Stimulated activated memory B cell treated with anti-CD40 and anti-IgM and Interleukin-4, amounts not matched to agents 10 μg/mL and 1 μg/mL and 100 μg/mL, for 72 hours (primary cell): ENCODE results near the gene FILIP1L.
"Not testable (repeated sequence)": the region's sequence is repeated elsewhere in the genome, so short reads cannot be mapped to it uniquely, and the experiment has no call there.

Experiments used
- ATAC-seq: fragments of 150-1000 bp; cut with Tn5 transposase; 2 replicates; pipeline ENCODE4 v1.10.0; 2021
- H3K27ac Mint-ChIP-seq: one replicate; pipeline ENCODE4 v1.8.0; 2022; ENCODE audit warnings: mild to moderate bottlenecking, mixed read lengths
- H3K27me3 Mint-ChIP-seq: one replicate; pipeline ENCODE4 v1.8.0; 2022; ENCODE audit warnings: mixed read lengths
- H3K36me3 Mint-ChIP-seq: one replicate; pipeline ENCODE4 v1.8.0; 2022; ENCODE audit warnings: mixed read lengths
- H3K4me1 Mint-ChIP-seq: one replicate; pipeline ENCODE4 v1.8.0; 2022; ENCODE audit warnings: mixed read lengths
- H3K4me3 Mint-ChIP-seq: one replicate; pipeline ENCODE4 v1.8.0; 2022; ENCODE audit warnings: mild to moderate bottlenecking, moderate library complexity, mixed read lengths
- H3K9me3 Mint-ChIP-seq: one replicate; pipeline ENCODE4 v1.8.0; 2022; ENCODE audit warnings: mixed read lengths

Gene FILIP1L

GRCh38 chr3:100057716-100058575 lies 56.4 kb downstream of the FILIP1L start:
- peaks cover 17% of the 10 kb centered on the region for H3K36me3 Mint-ChIP-seq
- no peaks in the 10 kb centered on the region for H3K27me3 Mint-ChIP-seq
- H3K4me3 Mint-ChIP-seq, result no peak overlapping the region
- H3K27ac Mint-ChIP-seq, result no peak overlapping the region
- H3K9me3 Mint-ChIP-seq, result no peaks in the 10 kb centered on the region
- no peak for ATAC-seq
- no peaks in the 10 kb centered on the region for H3K4me1 Mint-ChIP-seq

GRCh38 chr3:100053951-100054620 lies 60.2 kb downstream of the FILIP1L start:
- Mint-ChIP-seq H3K4me1 (peaks cover 3% of the 10 kb centered on the region), H3K36me3 (peaks cover 9% of the 10 kb centered on the region), H3K27ac (no peak overlapping the region), H3K4me3 (no peak overlapping the region), H3K27me3 (no peaks in the 10 kb centered on the region), H3K9me3 (no peaks in the 10 kb centered on the region)
- no peak for ATAC-seq

- H3K4me1 Mint-ChIP-seq, result peaks cover 25% of the 10 kb centered on the region
- not testable (repeated sequence) for ATAC-seq, H3K9me3 Mint-ChIP-seq, H3K27me3 Mint-ChIP-seq, H3K4me3 Mint-ChIP-seq, H3K36me3 Mint-ChIP-seq, H3K27ac Mint-ChIP-seq
Measured at GRCh38 chr3:100051513-100051912, 62.8 kb downstream of the FILIP1L start.

- Mint-ChIP-seq H3K27ac (peak overlapping the region; percentile 95), H3K4me1 (peaks cover 57% of the 10 kb centered on the region), H3K4me3 (peak overlapping the region; percentile 60), H3K27me3 (no peaks in the 10 kb centered on the region), H3K36me3 (no peaks in the 10 kb centered on the region), H3K9me3 (no peaks in the 10 kb centered on the region)
- ATAC-seq, result no peak
Measured at GRCh38 chr3:100048248-100048647, 66.1 kb downstream of the FILIP1L start.

GRCh38 chr3:100047455-100048141 lies 66.7 kb downstream of the FILIP1L start:
- Mint-ChIP-seq H3K27ac (peak overlapping the region; percentile 95), H3K4me1 (peaks cover 63% of the 10 kb centered on the region), H3K4me3 (peak overlapping the region; percentile 60), H3K27me3 (no peaks in the 10 kb centered on the region), H3K36me3 (no peaks in the 10 kb centered on the region), H3K9me3 (no peaks in the 10 kb centered on the region)
- ATAC-seq, result peak; percentile 92

- no peaks in the 10 kb centered on the region for H3K9me3 Mint-ChIP-seq
- no peak overlapping the region for H3K4me3 Mint-ChIP-seq
- peak overlapping the region; percentile 95 for H3K27ac Mint-ChIP-seq
- H3K4me1 Mint-ChIP-seq, result peaks cover 66% of the 10 kb centered on the region
- no peak for ATAC-seq
- H3K36me3 Mint-ChIP-seq, result no peaks in the 10 kb centered on the region
- no peaks in the 10 kb centered on the region for H3K27me3 Mint-ChIP-seq
Measured at GRCh38 chr3:100046986-100047385, 67.3 kb downstream of the FILIP1L start.

- Mint-ChIP-seq H3K4me3 (no peak overlapping the region), H3K4me1 (peaks cover 70% of the 10 kb centered on the region), H3K36me3 (no peaks in the 10 kb centered on the region), H3K27ac (peak overlapping the region; percentile 95), H3K27me3 (no peaks in the 10 kb centered on the region), H3K9me3 (no peaks in the 10 kb centered on the region)
- ATAC-seq, result no peak
Measured at GRCh38 chr3:100045696-100046095, 68.6 kb downstream of the FILIP1L start.

- Mint-ChIP-seq H3K27ac (peak overlapping the region; percentile 95), H3K4me1 (peaks cover 82% of the 10 kb centered on the region)
- ATAC-seq, result peak; percentile 92
Measured at GRCh38 chr3:100044369-100044768, 69.9 kb downstream of the FILIP1L start.

GRCh38 chr3:100043271-100043670 lies 71.0 kb downstream of the FILIP1L start:
- no peak overlapping the region for H3K4me3 Mint-ChIP-seq
- H3K9me3 Mint-ChIP-seq, result no peaks in the 10 kb centered on the region
- H3K27ac Mint-ChIP-seq, result peak overlapping the region; percentile 76
- H3K36me3 Mint-ChIP-seq, result peaks cover 9% of the 10 kb centered on the region
- peaks cover 74% of the 10 kb centered on the region for H3K4me1 Mint-ChIP-seq
- ATAC-seq, result no peak
- H3K27me3 Mint-ChIP-seq, result no peaks in the 10 kb centered on the region

More at GRCh38 chr3:100044369-100044768, 69.9 kb downstream of the FILIP1L start:
- Mint-ChIP-seq H3K9me3 (no peaks in the 10 kb centered on the region), H3K27me3 (no peaks in the 10 kb centered on the region), H3K4me3 (no peak overlapping the region), H3K36me3 (peaks cover 9% of the 10 kb centered on the region)

- Mint-ChIP-seq H3K4me3 (no peak overlapping the region), H3K9me3 (no peaks in the 10 kb centered on the region), H3K4me1 (peaks cover 65% of the 10 kb centered on the region), H3K27ac (peak overlapping the region; percentile 76), H3K36me3 (peaks cover 9% of the 10 kb centered on the region), H3K27me3 (no peaks in the 10 kb centered on the region)
- no peak for ATAC-seq
Measured at GRCh38 chr3:100042166-100042981, 71.9 kb downstream of the FILIP1L start.

GRCh38 chr3:100041328-100041749 lies 73.0 kb downstream of the FILIP1L start:
- H3K9me3 Mint-ChIP-seq, result no peaks in the 10 kb centered on the region
- ATAC-seq, result no peak
- no peaks in the 10 kb centered on the region for H3K27me3 Mint-ChIP-seq
- peaks cover 9% of the 10 kb centered on the region for H3K36me3 Mint-ChIP-seq
- peak overlapping the region; percentile 76 for H3K27ac Mint-ChIP-seq
- H3K4me3 Mint-ChIP-seq, result no peak overlapping the region
- H3K4me1 Mint-ChIP-seq, result peaks cover 55% of the 10 kb centered on the region

- no peak for ATAC-seq
- Mint-ChIP-seq H3K9me3 (no peaks in the 10 kb centered on the region), H3K27ac (peak overlapping the region; percentile 27)
Measured at GRCh38 chr3:100040451-100041225, 73.7 kb downstream of the FILIP1L start.

GRCh38 chr3:100039075-100039474 lies 75.2 kb downstream of the FILIP1L start:
- Mint-ChIP-seq H3K4me1 (peaks cover 34% of the 10 kb centered on the region), H3K4me3 (no peak overlapping the region), H3K36me3 (peaks cover 9% of the 10 kb centered on the region), H3K27ac (no peak overlapping the region), H3K9me3 (no peaks in the 10 kb centered on the region), H3K27me3 (no peaks in the 10 kb centered on the region)
- ATAC-seq, result no peak

More at GRCh38 chr3:100040451-100041225, 73.7 kb downstream of the FILIP1L start:
- Mint-ChIP-seq H3K27me3 (no peaks in the 10 kb centered on the region), H3K4me1 (peaks cover 48% of the 10 kb centered on the region), H3K4me3 (no peak overlapping the region), H3K36me3 (peaks cover 9% of the 10 kb centered on the region)

GRCh38 chr3:100033903-100034471 lies 80.3 kb downstream of the FILIP1L start:
- no peak overlapping the region for H3K27ac Mint-ChIP-seq
- peaks cover 11% of the 10 kb centered on the region for H3K4me1 Mint-ChIP-seq
- no peaks in the 10 kb centered on the region for H3K36me3 Mint-ChIP-seq
- ATAC-seq, result no peak
- H3K9me3 Mint-ChIP-seq, result no peaks in the 10 kb centered on the region
- no peak overlapping the region for H3K4me3 Mint-ChIP-seq
- no peaks in the 10 kb centered on the region for H3K27me3 Mint-ChIP-seq
